Aorta (tissue), 5 donors: Measurements from ENCODE around the gene PDAP1. TPM values are rescaled to one million over a fixed set of nuclear protein-coding genes. Genes with fewer than 3 reads are reported as not detected.
"Not testable (repeated sequence)": the region's sequence is repeated elsewhere in the genome, so short reads cannot be mapped to it uniquely, and the experiment has no call there.

Experiments used
- ATAC-seq: fragments of 200-7000 bp; cut with Tn5 transposase; one replicate; pipeline ENCODE4 v1.9.1; 2022; ENCODE audit warnings: moderate library complexity; ENCODE audit not compliant: low FRiP score
- DNase-seq, 2 donors: peaks; one replicate each; pipeline ENCODE4 v3.0.0-alpha.2; 2020
- H3K27ac ChIP-seq, 2 donors: one replicate each; pipeline ENCODE4 v1.5.1; 2013; ENCODE audit warnings: low read length in 2 of 2, mild to moderate bottlenecking in 2 of 2, moderate library complexity in 2 of 2, control low read depth in 1 of 2, inconsistent platforms in 1 of 2, low read depth in 1 of 2
- H3K27me3 ChIP-seq, 2 donors: one replicate each; pipeline ENCODE4 v1.6.1; 2013; ENCODE audit warnings: control low read depth in 1 of 2, low read length in 1 of 2, mild to moderate bottlenecking in 1 of 2, moderate library complexity in 1 of 2; ENCODE audit not compliant: insufficient read depth in 2 of 2, control insufficient read depth in 1 of 2
- H3K36me3 ChIP-seq, 2 donors: one replicate each; pipeline ENCODE4 v1.6.1; 2013; ENCODE audit warnings: control low read depth in 1 of 2, low read length in 1 of 2, mild to moderate bottlenecking in 1 of 2; ENCODE audit not compliant: insufficient read depth in 2 of 2, control insufficient read depth in 1 of 2
- H3K4me1 ChIP-seq, 2 donors: one replicate each; pipeline ENCODE4 v1.6.1; 2013; ENCODE audit warnings: low read length in 2 of 2, control low read depth in 1 of 2, mild to moderate bottlenecking in 1 of 2, moderate library complexity in 1 of 2; ENCODE audit not compliant: insufficient read depth in 2 of 2, control insufficient read depth in 1 of 2
- H3K4me3 ChIP-seq, 2 donors: one replicate each; pipeline ENCODE4 v1.5.1; 2013; ENCODE audit warnings: low read length in 2 of 2, control low read depth in 1 of 2, mild to moderate bottlenecking in 1 of 2
- H3K9me3 ChIP-seq: one replicate; pipeline ENCODE4 v1.6.1; 2013; ENCODE audit warnings: mild to moderate bottlenecking, low read length; ENCODE audit not compliant: control insufficient read depth
- WGBS, 2 donors: extraction: QIAGEN DNeasy Blood & Tissue Kit; methylation state at CpG; one replicate each; pipeline ENCODE4 v1.1.7; 2013; 5-methylcytosine and 5-hydroxymethylcytosine counted together
- intact Hi-C, 2 donors: fragments of 100-400 bp; cut with DNase I; formaldehyde crosslinking; loops; one replicate each; pipeline versions ENCODE4 v1.14.2 to v1.15.0; 2022
- polyA plus RNA-seq, 2 donors: library from polyadenylated mRNA; stranded (reverse); fragments of 200-250 nt; gene quantifications; one replicate each; pipeline ENCODE4 v1.2.3, GENCODE V29; 2013
- total RNA-seq, 2 donors: library from RNA; stranded (reverse); fragmentation: NEBNext Ultra II Directional; extraction: Animal tissue kit (Norgen Biotek cat#: 25700); gene quantifications; one replicate each; pipeline ENCODE4 v1.2.1, GENCODE V29; 2021
- donor health status: healthy with polysubstance abuse.
- donor health status: Bipolar disorder and iron deficiency.
- donor health status: DM: no; HTN: no; CAD: no.
- donor health status: DM: no; HTN: no; CAD: no.
- donor health status: DM: yes; HTN: yes; CAD: no.

The PDAP1 gene
- total and polyA plus RNA-seq, 4 donors: 74.8 to 223 (median 134) TPM

DNA sequence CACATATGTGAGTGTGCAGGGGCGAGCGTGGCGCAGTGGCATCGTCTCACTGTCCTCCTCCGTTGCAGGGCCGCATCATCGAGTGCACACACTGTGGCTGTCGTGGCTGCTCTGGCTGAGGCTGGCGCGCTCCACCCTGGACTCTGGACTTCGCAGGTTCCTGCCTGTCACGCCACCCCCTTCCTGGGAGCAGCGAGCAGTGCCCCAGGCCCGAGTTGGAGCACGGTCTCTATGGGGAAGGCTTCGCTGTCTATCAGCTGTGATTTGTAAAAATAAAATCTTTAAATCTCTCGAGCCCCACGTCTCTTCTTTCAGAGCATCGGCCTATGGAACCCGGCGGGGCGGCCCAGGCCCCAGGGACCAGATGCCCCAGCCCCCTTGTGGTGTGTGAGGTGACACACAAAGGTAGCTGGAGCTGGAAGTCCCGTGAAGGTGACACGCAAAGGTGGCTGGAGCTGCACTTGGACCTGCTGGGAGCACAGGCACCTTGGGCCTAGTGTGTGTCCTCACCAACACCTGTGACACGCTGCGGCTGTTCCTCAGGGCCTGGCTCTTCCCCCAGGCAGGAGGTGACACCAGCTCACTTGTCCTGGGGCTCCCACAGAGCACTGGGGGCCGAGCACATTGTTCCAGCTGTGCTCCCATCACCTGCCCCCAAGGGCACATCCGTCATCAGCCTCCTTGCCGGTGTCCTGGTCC lies 11.1 kb upstream of the PDAP1 start:
- no peaks in the 10 kb centered on the region for H3K9me3 ChIP-seq
- no peaks in the 10 kb centered on the region for H3K4me1 ChIP-seq
- ATAC-seq: no peak
- no peak overlapping the region for H3K27ac ChIP-seq
- H3K36me3 ChIP-seq: peaks cover 0 to 12% of the 10 kb centered on the region in 2 donors
- no peak overlapping the region for H3K4me3 ChIP-seq
- intact Hi-C loops: loop anchor here in 1 of 2 donors (5.0 kb wide), 1 partner anchor 52 kb away; no protein-coding TSS in a partner anchor
- no peaks in the 10 kb centered on the region for H3K27me3 ChIP-seq
- DNase-seq: no peak
- WGBS, 2 donors: 87 to 88% methylated on average over 29 of the region's 29 CpGs

- 88 to 89% methylated on average over 9 of the region's 9 CpGs for WGBS, 2 donors
- no peaks in the 10 kb centered on the region for H3K27me3 ChIP-seq
- H3K4me3 ChIP-seq: no peak overlapping the region
- ATAC-seq (no peak), DNase-seq (no peak)
- H3K36me3 ChIP-seq: peaks cover 0 to 11% of the 10 kb centered on the region in 2 donors
- H3K9me3 ChIP-seq: no peaks in the 10 kb centered on the region
- H3K4me1 ChIP-seq: no peaks in the 10 kb centered on the region
- intact Hi-C loops: loop anchor here in 1 of 2 donors (5.0 kb wide), 1 partner anchor 51 kb away; no protein-coding TSS in a partner anchor
- H3K27ac ChIP-seq: no peak overlapping the region
Observed at GRCh38 chr7:99418260-99418659, 9.9 kb upstream of the PDAP1 start.

GRCh38 chr7:99415513-99416127 lies 7.2 kb upstream of the PDAP1 start:
- H3K27me3 ChIP-seq, H3K4me3 ChIP-seq, H3K9me3 ChIP-seq, H3K27ac ChIP-seq, H3K4me1 ChIP-seq, ATAC-seq: not testable (repeated sequence)
- intact Hi-C loops: loop anchor here in 1 of 2 donors (5.0 kb wide), 1 partner anchor 48 kb away; no protein-coding TSS in a partner anchor
- H3K36me3 ChIP-seq: peaks cover 4 to 12% of the 10 kb centered on the region in 2 donors
- 43 to 50% methylated on average over 17 of the region's 17 CpGs for WGBS, 2 donors
- peak; percentile 75 to 88 for DNase-seq

DNA sequence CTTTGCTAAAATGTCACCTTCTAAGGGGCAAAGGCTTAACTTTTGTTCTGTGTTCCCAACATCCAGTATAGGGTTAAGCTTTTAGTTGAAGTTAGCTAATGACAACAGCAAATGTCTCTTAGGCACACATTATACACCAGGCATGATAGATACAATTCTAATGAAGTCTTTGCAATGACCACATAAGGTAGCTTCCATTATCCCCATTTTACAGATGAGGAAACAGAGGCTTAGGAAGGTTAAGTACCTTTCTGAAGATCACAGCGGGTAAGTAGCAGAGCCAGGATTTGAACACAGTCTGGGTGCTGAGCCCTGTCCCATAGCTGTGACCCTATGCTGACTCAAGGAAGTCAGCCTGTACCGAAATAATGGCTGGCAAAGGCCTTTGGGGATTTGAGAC lies 2.2 kb upstream of the PDAP1 start:
- intact Hi-C loops: no loop called here
- no peak for DNase-seq

DNA sequence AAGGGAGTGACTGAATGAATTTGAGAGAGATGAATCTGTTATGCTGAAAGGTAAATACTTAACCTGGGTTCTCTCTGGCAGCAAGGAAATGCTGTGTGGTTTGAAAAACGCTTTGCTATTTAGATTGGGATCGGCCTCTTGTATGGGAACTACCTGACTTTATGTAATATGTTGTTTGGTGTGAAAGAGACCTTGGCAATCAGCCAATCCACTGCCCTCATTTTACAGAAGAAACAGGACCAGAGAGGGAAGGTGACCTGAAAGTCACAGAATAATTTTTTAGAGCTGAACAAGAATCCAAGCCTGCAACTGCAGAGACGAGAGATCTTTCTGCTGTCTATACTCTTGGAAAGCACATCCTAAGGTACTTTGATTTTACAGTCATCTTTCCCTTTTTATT lies 1.4 kb upstream of the PDAP1 start:
- Histone ChIP-seq H3K4me3 (peak overlapping the region; percentile 23 to 67), H3K36me3 (peaks cover 1 to 4% of the 10 kb centered on the region in 2 donors), H3K4me1 (peaks cover 0 to 3% of the 10 kb centered on the region in 2 donors), H3K9me3 (no peaks in the 10 kb centered on the region), H3K27ac (no peak overlapping the region), H3K27me3 (no peaks in the 10 kb centered on the region)
- DNase-seq (no peak), ATAC-seq (no peak)
- 43 to 47% methylated on average over 3 of the region's 3 CpGs for WGBS, 2 donors
- intact Hi-C loops: loop anchor here in 1 of 2 donors (2.0 to 10.0 kb wide), 2 partner anchors 35 to 375 kb away; partner anchors contain the start of gene ARPC1B

More for the DNA sequence above, 2.2 kb upstream of the PDAP1 start:
- no peak for ATAC-seq
- Histone ChIP-seq H3K9me3 (no peaks in the 10 kb centered on the region), H3K4me3 (no peak overlapping the region), H3K27me3 (no peaks in the 10 kb centered on the region), H3K36me3 (peaks cover 1 to 4% of the 10 kb centered on the region in 2 donors), H3K27ac (no peak overlapping the region), H3K4me1 (peaks cover 0 to 3% of the 10 kb centered on the region in 2 donors)
- WGBS, 2 donors: 92 to 93% methylated on average over 2 of the region's 2 CpGs

DNA sequence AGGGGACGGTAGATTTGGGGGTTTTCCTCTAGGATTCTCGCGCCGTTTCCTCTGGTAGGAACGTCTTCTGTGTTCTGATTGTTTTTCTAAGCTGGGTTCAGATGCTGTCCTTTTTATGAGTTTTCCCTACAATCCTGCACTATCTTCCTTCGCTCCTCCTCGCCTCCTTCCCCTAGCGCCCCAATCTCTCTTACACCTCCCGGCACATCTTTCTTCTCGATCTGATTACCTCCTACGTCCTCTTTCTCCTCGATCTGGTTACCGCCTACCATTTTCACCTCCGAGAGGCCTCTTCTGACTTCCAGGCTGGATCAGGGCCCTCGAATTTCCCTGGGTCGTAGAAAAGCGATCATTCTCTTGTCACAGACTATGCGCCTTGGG lies 785 bp upstream of the PDAP1 start:
- peaks cover 3 to 7% of the 10 kb centered on the region in 2 donors for H3K36me3 ChIP-seq
- 0 to 1% methylated on average over 18 of the region's 18 CpGs for WGBS, 2 donors
- intact Hi-C loops: loop anchor here in 1 of 2 donors (2.0 to 10.0 kb wide), 2 partner anchors 34 to 374 kb away; partner anchors contain the start of gene ARPC1B
- no peaks in the 10 kb centered on the region for H3K27me3 ChIP-seq
- peak overlapping the region in 1 of 2 donors; percentile 33 for H3K27ac ChIP-seq
- ATAC-seq: no peak
- peaks cover 0 to 3% of the 10 kb centered on the region in 2 donors for H3K4me1 ChIP-seq
- H3K9me3 ChIP-seq: no peaks in the 10 kb centered on the region
- no peak for DNase-seq
- peak overlapping the region; percentile 23 to 67 for H3K4me3 ChIP-seq

DNA sequence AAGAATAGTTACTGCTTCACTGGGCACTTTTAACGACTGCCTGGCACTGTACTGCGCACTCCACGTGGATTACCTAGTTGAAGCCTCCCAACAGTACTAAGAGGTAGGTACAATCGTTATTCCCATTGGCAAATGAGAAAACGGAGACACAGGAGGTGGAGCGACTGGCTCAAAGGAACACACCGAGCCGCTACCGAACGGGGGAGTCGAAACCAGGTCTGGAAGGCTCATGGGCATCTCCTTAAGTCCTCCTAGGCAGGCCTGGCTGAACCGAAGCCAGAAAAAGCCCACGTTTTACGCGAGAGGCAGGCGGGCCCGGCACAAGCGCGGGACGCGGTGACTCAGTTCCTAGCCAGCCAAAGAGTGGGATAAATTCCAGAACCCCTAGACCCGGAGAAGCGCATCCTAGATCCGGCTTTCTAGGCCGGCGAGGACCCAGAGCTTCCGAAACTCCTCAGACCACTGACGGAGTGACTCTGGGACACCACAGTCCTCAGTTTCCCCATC lies 472 bp downstream of the PDAP1 start:
- ATAC-seq (peak; percentile 66), DNase-seq (peak; percentile 86 to 94)
- peak overlapping the region; percentile 61 to 73 for H3K4me3 ChIP-seq
- intact Hi-C loops: loop anchor here in 1 of 2 donors (2.0 to 10.0 kb wide), 2 partner anchors 33 to 373 kb away; partner anchors contain the start of gene ARPC1B
- H3K4me1 ChIP-seq: peaks cover 0 to 3% of the 10 kb centered on the region in 2 donors
- H3K27ac ChIP-seq: peak overlapping the region; percentile 70 to 89
- WGBS, 2 donors: 0% methylated on average over 28 of the region's 28 CpGs
- H3K36me3 ChIP-seq: peaks cover 3 to 7% of the 10 kb centered on the region in 2 donors
- H3K27me3 ChIP-seq: no peaks in the 10 kb centered on the region
- no peaks in the 10 kb centered on the region for H3K9me3 ChIP-seq

DNA sequence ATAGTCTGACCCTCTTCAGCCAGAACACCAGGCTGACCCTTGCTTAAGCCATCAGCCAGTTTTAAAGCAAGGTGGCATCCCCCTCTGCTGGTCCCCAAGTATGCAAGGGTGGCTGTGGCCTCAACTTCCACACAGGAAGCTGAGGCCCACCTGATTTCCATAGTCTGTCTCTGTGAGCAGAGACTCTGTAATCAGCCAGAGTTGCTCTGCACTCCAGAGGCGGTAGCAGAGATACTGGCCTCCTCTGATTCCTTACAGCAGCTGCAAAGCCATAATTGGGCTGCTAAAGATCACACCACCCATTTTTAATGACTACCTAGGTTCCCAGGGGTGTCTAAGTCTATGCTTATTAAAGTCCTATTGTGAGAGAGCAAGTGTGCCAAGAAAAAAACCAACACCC lies 1.8 kb downstream of the PDAP1 start:
- no peak overlapping the region for H3K4me3 ChIP-seq
- no peak for DNase-seq
- H3K4me1 ChIP-seq: peaks cover 0 to 3% of the 10 kb centered on the region in 2 donors
- ATAC-seq: no peak
- no peak overlapping the region for H3K27ac ChIP-seq
- no peaks in the 10 kb centered on the region for H3K9me3 ChIP-seq
- 80 to 81% methylated on average over 1 of the region's 1 CpG for WGBS, 2 donors
- peaks cover 3% of the 10 kb centered on the region in 2 donors for H3K36me3 ChIP-seq
- no peaks in the 10 kb centered on the region for H3K27me3 ChIP-seq
- intact Hi-C loops: loop anchor here in 1 of 2 donors (10.0 kb wide), 1 partner anchor 372 kb away; no protein-coding TSS in a partner anchor
